Spleen (tissue), 11 donors: ENCODE measurements around the gene TMEM144. TPM values are rescaled to one million over a fixed set of nuclear protein-coding genes. Genes with fewer than 3 reads are reported as not detected.

Experiments
- DNase-seq: peaks from one replicate; pipeline ENCODE4 v3.0.0-alpha.2; 2020
- H3K27ac ChIP-seq, 8 donors: fragments of 200-600 bp; sonication (generic) in 7 of 8; 1 replicate in 4 of 8; 2 replicates in 4 of 8; pipeline versions ENCODE4 v1.5.0 to v1.8.0; 2016 to 2021; ENCODE audit warnings: inconsistent platforms in 4 of 8, mild to moderate bottlenecking in 4 of 8, moderate library complexity in 1 of 8
- H3K27me3 ChIP-seq, 7 donors: fragments of 200-600 bp; sonication (generic) in 6 of 7; replicated peaks in 1 of 7; 1 replicate in 4 of 7; 2 replicates in 3 of 7; pipeline versions ENCODE4 v1.5.0 to v1.8.0; 2016 to 2021; ENCODE audit warnings: inconsistent platforms in 3 of 7, mild to moderate bottlenecking in 1 of 7
- H3K36me3 ChIP-seq, 6 donors: fragments of 200-600 bp; sonication (generic) in 5 of 6; 1 replicate in 4 of 6; 2 replicates in 2 of 6; pipeline versions ENCODE4 v1.5.0 to v1.8.0; 2016 to 2021; ENCODE audit warnings: inconsistent platforms in 2 of 6
- H3K4me1 ChIP-seq, 6 donors: fragments of 200-600 bp; sonication (generic) in 5 of 6; 1 replicate in 3 of 6; 2 replicates in 3 of 6; pipeline versions ENCODE4 v1.5.0 to v1.8.0; 2016 to 2021; ENCODE audit warnings: inconsistent platforms in 3 of 6
- H3K4me3 ChIP-seq, 8 donors: fragments of 200-600 bp; sonication (generic) in 7 of 8; 1 replicate in 4 of 8; 2 replicates in 4 of 8; pipeline versions ENCODE4 v1.5.0 to v1.8.0; 2016 to 2021; ENCODE audit warnings: inconsistent platforms in 4 of 8, mild to moderate bottlenecking in 4 of 8, moderate library complexity in 2 of 8
- H3K9me3 ChIP-seq, 8 donors: fragments of 200-600 bp; sonication (generic) in 7 of 8; 1 replicate in 4 of 8; 2 replicates in 4 of 8; pipeline versions ENCODE4 v1.5.0 to v1.8.0; 2016 to 2021; ENCODE audit warnings: inconsistent platforms in 4 of 8
- POLR2A ChIP-seq, 3 donors: fragments of 450-650 bp; IDR thresholded peaks; one replicate each; pipeline ENCODE4 v1.5.1; 2017; ENCODE audit warnings: antibody characterized with exemption in 3 of 3, mild to moderate bottlenecking in 1 of 3
- POLR2AphosphoS5 ChIP-seq, 3 donors: sonication (generic); formaldehyde crosslinking; IDR thresholded peaks; one replicate each; pipeline ENCODE4 v1.5.1; 2017; ENCODE audit warnings: antibody characterized with exemption in 3 of 3
- WGBS, 5 donors: extraction: QIAGEN DNeasy Blood & Tissue Kit in 3 of 5; methylation state at CpG; one replicate each; pipeline versions ENCODE4 v1.1.5 to v1.1.7; 2013 to 2018; 5-methylcytosine and 5-hydroxymethylcytosine counted together
- intact Hi-C: fragments of 100-400 bp; cut with DNase I; formaldehyde crosslinking; loops from one replicate; pipeline ENCODE4 v1.15.0; 2023; ENCODE audit warnings: low total_unique reads
- polyA plus RNA-seq, 3 donors: library from polyadenylated mRNA; stranded (reverse); fragments of 200-250 nt; gene quantifications; one replicate each; pipeline ENCODE4 v1.2.1, GENCODE V29; 2013
- total RNA-seq, 7 donors: library from RNA; depleted of rRNA in 3 of 7; stranded (reverse); fragments of >200 nt in 3 of 7; fragmentation: NEBNext Ultra II Directional in 4 of 7; extraction: Animal tissue kit (Norgen Biotek cat#: 25700) in 4 of 7; gene quantifications; one replicate each; pipeline versions ENCODE4 v1.1.0 to v1.2.1, GENCODE V29; 2016 to 2021
- TF ChIP-seq, protein P1 (sequence below), 11 experiments: fragments of 200-600 bp in 7 of 11; fragments of 450-650 bp in 4 of 11; sonication (generic) in 4 of 11; IDR thresholded peaks in 8 of 11; conservative IDR thresholded peaks in 3 of 11; 1 replicate in 7 of 11; 2 replicates in 4 of 11; pipeline versions ENCODE4 v1.4.0 to v1.8.0; 2016 to 2021; ENCODE audit warnings: antibody characterized with exemption in 11 of 11, inconsistent platforms in 4 of 11, mild to moderate bottlenecking in 1 of 11
- donor health status: healthy with polysubstance abuse.
- donor health status: DM: no; HTN: no; CAD: no; lungs with moderate emphysema.
- donor health status: DM: no; HTN: no; CAD: no.
- donor health status: Bipolar disorder and iron deficiency.
- donor health status: healthy.
- donor health status: DM: no; HTN: no; CAD: no.
- donor health status: DM: yes; HTN: yes; CAD: no.

Gene TMEM144
- total and polyA plus RNA-seq, 10 donors = 0.56 to 21.3 (median 5.8) TPM

DNA sequence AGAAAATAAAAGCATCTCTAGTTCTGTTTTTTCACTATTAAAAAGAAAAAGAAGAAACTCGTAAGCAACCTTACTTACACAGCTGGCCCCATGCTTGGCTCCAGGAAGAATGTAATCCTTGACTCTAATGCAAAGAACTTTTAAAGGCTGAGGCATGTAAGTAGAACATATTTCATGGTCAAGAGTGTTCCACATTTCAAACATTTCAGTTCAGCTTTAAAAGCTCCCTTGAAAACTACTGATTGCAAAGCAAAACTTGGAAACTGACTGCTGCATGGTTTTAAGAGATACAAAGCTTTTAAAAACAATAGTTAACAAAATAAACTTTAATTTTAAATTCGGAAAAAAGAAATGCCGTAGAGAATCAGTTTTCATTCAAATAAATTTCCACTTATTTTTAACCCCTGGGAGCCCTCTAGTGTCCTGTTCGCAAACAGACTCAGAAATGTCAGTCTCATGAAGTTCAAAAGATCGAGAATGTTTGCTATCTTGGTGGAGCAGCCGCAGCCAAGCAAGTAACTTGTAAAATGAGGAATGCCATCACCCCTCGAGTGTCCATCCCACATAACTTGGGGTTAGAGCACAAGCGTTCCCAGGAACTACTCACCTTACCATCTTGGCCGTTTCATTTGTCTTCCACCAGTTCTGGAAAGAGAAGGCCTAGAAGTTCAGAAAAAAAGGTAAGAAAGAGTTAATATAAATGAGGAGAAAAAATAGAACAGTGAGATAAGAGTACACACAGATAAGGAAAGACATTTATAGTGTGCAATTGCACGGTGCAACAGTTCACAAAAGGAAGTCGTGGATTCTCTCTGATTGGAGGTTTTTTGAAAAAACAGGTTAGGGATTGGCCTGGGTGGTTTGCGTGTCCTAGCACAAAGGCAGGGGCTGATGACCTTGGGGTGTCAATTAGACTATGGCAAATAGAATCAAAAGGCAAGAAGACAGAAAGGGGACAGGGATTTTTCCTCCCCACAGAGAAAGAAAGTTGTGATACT is 37.7 kb upstream of the TMEM144 start, which contains the start of gene GASK1B:
Gene GASK1B (minus strand): TSS at position 765 of the 998 bp plus-strand sequence. CDS start 1,650 bp downstream, outside the sequence.
- H3K27ac ChIP-seq = peak within 1 kb of the TSS; percentile 8 to 79 (median 52)

DNA sequence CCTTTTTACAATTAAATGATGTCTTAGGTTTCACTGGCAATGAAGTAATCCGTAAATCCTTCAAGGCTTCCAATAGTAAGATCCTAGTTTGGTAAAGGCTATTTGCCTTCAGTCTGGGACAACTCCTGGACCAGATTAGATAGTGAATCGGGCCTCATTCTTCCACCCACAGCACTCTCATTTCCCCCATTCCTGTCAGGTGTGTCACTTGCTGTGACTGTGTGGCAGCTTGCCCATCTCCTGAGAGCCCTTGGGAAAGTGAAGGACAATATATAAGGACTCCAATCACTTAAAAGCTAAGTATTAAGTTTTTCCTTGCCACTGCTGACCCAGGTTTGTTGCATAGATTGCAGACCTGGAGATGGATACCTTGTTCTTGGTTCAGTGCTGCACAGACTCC is 34.2 kb upstream of the TMEM144 start:
- intact Hi-C loops = loop anchor here (10.0 kb wide), 1 partner anchor 181 kb away; no protein-coding TSS in a partner anchor
- no peak overlapping the region for H3K27ac ChIP-seq
- H3K9me3 ChIP-seq = no peaks in the 10 kb centered on the region
- DNase-seq = no peak
- H3K4me3 ChIP-seq = no peak overlapping the region
- TF ChIP-seq POLR2AphosphoS5 (IDR thresholded peaks at IDR 0.05) (no peak), POLR2A (IDR thresholded peaks at IDR 0.05) (no peak)
- TF ChIP-seq, protein P1, sequence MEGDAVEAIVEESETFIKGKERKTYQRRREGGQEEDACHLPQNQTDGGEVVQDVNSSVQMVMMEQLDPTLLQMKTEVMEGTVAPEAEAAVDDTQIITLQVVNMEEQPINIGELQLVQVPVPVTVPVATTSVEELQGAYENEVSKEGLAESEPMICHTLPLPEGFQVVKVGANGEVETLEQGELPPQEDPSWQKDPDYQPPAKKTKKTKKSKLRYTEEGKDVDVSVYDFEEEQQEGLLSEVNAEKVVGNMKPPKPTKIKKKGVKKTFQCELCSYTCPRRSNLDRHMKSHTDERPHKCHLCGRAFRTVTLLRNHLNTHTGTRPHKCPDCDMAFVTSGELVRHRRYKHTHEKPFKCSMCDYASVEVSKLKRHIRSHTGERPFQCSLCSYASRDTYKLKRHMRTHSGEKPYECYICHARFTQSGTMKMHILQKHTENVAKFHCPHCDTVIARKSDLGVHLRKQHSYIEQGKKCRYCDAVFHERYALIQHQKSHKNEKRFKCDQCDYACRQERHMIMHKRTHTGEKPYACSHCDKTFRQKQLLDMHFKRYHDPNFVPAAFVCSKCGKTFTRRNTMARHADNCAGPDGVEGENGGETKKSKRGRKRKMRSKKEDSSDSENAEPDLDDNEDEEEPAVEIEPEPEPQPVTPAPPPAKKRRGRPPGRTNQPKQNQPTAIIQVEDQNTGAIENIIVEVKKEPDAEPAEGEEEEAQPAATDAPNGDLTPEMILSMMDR (IDR thresholded peaks at IDR 0.05 in 8 of 11, conservative IDR thresholded peaks at IDR 0.05 in 3 of 11) = no peak
- H3K4me1 ChIP-seq = peaks cover 0 to 38% (median 8%) of the 10 kb centered on the region in 6 donors
- no peaks in the 10 kb centered on the region for H3K36me3 ChIP-seq
- H3K27me3 ChIP-seq = peaks cover 0 to 4% (median 2%) of the 10 kb centered on the region in 7 donors
- WGBS, 5 donors = 64 to 90% (median 78%) methylated on average over 2 of the region's 2 CpGs

More for the DNA sequence above, 37.7 kb upstream of the TMEM144 start, which contains the start of gene GASK1B:
- no peaks in the 10 kb centered on the region for H3K36me3 ChIP-seq
- 7 to 12% (median 8%) methylated on average over 12 of the region's 12 CpGs for WGBS, 5 donors
- peaks cover 0 to 62% (median 12%) of the 10 kb centered on the region in 6 donors for H3K4me1 ChIP-seq
- no peak for DNase-seq
- H3K27me3 ChIP-seq = peaks cover 0 to 29% (median 11%) of the 10 kb centered on the region in 7 donors
- intact Hi-C loops = loop anchor here (10.0 kb wide), 1 partner anchor 178 kb away; no protein-coding TSS in a partner anchor
- TF ChIP-seq, protein P1 (IDR thresholded peaks at IDR 0.05 in 8 of 11, conservative IDR thresholded peaks at IDR 0.05 in 3 of 11) = peak in 7 of 11 experiments; percentile 5 to 58 (median 34)
- no peak for TF ChIP-seq POLR2A (IDR thresholded peaks at IDR 0.05)
- peak within 1 kb of the TSS in 7 of 8 donors; percentile 0 to 69 (median 44) for H3K4me3 ChIP-seq
- H3K9me3 ChIP-seq = no peaks in the 10 kb centered on the region

DNA sequence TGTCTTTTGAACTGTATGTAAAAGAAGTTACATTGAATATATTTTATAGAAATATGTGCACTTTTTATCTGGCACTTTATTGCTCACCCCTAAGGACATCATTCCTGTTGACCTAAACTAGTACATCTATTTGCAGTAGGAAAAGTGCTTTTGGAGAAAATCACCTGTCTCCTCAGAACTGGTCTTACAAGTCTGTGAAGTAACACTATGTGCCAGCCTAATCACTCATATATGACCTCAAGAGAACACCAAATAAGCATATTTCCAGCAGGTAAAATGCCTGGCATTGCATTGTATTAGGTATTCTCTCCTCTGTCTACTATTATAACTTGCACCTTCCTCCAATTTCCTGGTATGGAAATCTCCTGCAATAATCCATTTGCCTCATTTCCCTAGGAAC is 33.5 kb upstream of the TMEM144 start:
- TF ChIP-seq POLR2A (IDR thresholded peaks at IDR 0.05) (no peak), POLR2AphosphoS5 (IDR thresholded peaks at IDR 0.05) (no peak)
- TF ChIP-seq, protein P1 (IDR thresholded peaks at IDR 0.05 in 8 of 11, conservative IDR thresholded peaks at IDR 0.05 in 3 of 11) = no peak
- Histone ChIP-seq H3K27me3 (no peaks in the 10 kb centered on the region), H3K36me3 (no peaks in the 10 kb centered on the region), H3K4me1 (peaks cover 0 to 31% (median 6%) of the 10 kb centered on the region in 6 donors), H3K4me3 (no peak overlapping the region), H3K27ac (no peak overlapping the region), H3K9me3 (no peaks in the 10 kb centered on the region)
- no peak for DNase-seq
- intact Hi-C loops = loop anchor here (10.0 kb wide), 1 partner anchor 182 kb away; no protein-coding TSS in a partner anchor

- Histone ChIP-seq H3K27ac (no peak overlapping the region), H3K4me3 (no peak overlapping the region)
- WGBS, 5 donors = 72 to 84% (median 76%) methylated on average over 3 of the region's 3 CpGs
Observed at GRCh38 chr4:158179465-158179864, 30.8 kb upstream of the TMEM144 start.

More at GRCh38 chr4:158179465-158179864, 30.8 kb upstream of the TMEM144 start:
- Histone ChIP-seq H3K27me3 (no peaks in the 10 kb centered on the region), H3K36me3 (no peaks in the 10 kb centered on the region), H3K9me3 (no peaks in the 10 kb centered on the region), H3K4me1 (peaks cover 0 to 5% (median 0%) of the 10 kb centered on the region in 6 donors)
- no peak for TF ChIP-seq POLR2A (IDR thresholded peaks at IDR 0.05)
- TF ChIP-seq, protein P1 (IDR thresholded peaks at IDR 0.05 in 8 of 11, conservative IDR thresholded peaks at IDR 0.05 in 3 of 11) = no peak
- TF ChIP-seq POLR2AphosphoS5 (IDR thresholded peaks at IDR 0.05) = no peak
- intact Hi-C loops = loop anchor here (10.0 kb wide), 1 partner anchor 185 kb away; no protein-coding TSS in a partner anchor
- DNase-seq = no peak
